ENCODE data around the gene TMEM270.

DNA sequence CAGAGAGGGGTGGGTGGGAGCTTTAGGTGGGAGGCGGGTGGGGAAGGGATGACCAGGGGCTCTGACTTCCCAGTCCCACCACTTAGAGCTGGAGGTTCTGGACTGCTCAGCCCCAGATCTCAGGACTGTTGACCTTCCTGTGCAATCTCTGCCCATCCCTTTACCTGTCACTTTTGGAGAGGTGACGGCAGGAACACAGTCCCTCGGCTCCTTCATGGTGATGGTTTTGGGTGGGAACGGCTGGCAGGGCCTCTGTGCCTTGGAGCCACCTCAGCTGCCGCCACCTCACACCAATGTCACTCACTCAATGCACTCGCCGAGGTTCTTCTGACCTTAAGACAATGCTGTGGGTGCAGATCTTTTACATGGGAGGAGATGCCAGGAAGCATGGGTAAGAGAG lies 49.0 kb downstream of the TMEM270 start:
- TF ChIP-seq POLR2AphosphoS5 (IDR thresholded peaks at IDR 0.05) (no peak), EP300 (IDR thresholded peaks at IDR 0.05) (no peak), POLR2A (IDR thresholded peaks at IDR 0.05) (no peak)
- TF ChIP-seq, protein P1, sequence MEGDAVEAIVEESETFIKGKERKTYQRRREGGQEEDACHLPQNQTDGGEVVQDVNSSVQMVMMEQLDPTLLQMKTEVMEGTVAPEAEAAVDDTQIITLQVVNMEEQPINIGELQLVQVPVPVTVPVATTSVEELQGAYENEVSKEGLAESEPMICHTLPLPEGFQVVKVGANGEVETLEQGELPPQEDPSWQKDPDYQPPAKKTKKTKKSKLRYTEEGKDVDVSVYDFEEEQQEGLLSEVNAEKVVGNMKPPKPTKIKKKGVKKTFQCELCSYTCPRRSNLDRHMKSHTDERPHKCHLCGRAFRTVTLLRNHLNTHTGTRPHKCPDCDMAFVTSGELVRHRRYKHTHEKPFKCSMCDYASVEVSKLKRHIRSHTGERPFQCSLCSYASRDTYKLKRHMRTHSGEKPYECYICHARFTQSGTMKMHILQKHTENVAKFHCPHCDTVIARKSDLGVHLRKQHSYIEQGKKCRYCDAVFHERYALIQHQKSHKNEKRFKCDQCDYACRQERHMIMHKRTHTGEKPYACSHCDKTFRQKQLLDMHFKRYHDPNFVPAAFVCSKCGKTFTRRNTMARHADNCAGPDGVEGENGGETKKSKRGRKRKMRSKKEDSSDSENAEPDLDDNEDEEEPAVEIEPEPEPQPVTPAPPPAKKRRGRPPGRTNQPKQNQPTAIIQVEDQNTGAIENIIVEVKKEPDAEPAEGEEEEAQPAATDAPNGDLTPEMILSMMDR (IDR thresholded peaks at IDR 0.05) = no peak

All from gastroesophageal sphincter (tissue), 3 donors.